Activated CD4-positive, alpha-beta memory T cell treated with anti-CD3 and anti-CD28 coated beads, Interleukin-2, amount 10 ng/mL, durations not matched to agents 7 days and 5 days (primary cell): ENCODE data around the gene TAF11L9. TPM values are rescaled to one million over a fixed set of nuclear protein-coding genes. Genes with fewer than 3 reads are reported as not detected.
"Not testable (repeated sequence)": the region's sequence is repeated elsewhere in the genome, so short reads cannot be mapped to it uniquely, and the experiment has no call there.

ENCODE experiments used
- CTCF ChIA-PET: fragments of 350-600 bp; sonication (Branson Sonifier 250); formaldehyde crosslinking; loops from one replicate; lab custom pipeline; 2021; ENCODE audit warnings: antibody characterized with exemption, inconsistent platforms; lab: Charles Lee
- POLR2A ChIA-PET: fragments of 350-600 bp; sonication (Branson Sonifier 250); formaldehyde crosslinking; loops from one replicate; lab custom pipeline; 2021; ENCODE audit warnings: antibody characterized with exemption; lab: Charles Lee
- DNase-seq: peaks from one replicate; pipeline ENCODE4 v3.0.0-alpha.2; 2020
- H3K27ac Mint-ChIP-seq: one replicate; pipeline ENCODE4 v1.8.0; 2021; ENCODE audit warnings: mild to moderate bottlenecking, mixed read lengths
- H3K27me3 Mint-ChIP-seq: one replicate; pipeline ENCODE4 v1.8.0; 2021; ENCODE audit warnings: mixed read lengths
- H3K36me3 Mint-ChIP-seq: one replicate; pipeline ENCODE4 v1.8.0; 2021; ENCODE audit warnings: low read depth, mixed read lengths
- H3K4me1 Mint-ChIP-seq: one replicate; pipeline ENCODE4 v1.8.0; 2021; ENCODE audit warnings: mixed read lengths
- H3K4me3 Mint-ChIP-seq: one replicate; pipeline ENCODE4 v1.8.0; 2021; ENCODE audit warnings: mild to moderate bottlenecking, mixed read lengths
- H3K9me3 Mint-ChIP-seq: one replicate; pipeline ENCODE4 v1.8.0; 2021; ENCODE audit warnings: mixed read lengths
- total RNA-seq, 2 experiments: library from RNA; stranded (reverse); gene quantifications; one replicate each; pipeline ENCODE4 v1.2.3, GENCODE V29; 2021

Gene TAF11L9
- total RNA-seq = not detected

GRCh38 chr5:17594255-17594654 lies at the start of gene TAF11L9:
TSS of gene TAF11L9 (minus strand) at chr5:17594394.
- DNase-seq, H3K27me3 Mint-ChIP-seq, H3K4me3 Mint-ChIP-seq, H3K4me1 Mint-ChIP-seq, CTCF ChIA-PET, POLR2A ChIA-PET, H3K9me3 Mint-ChIP-seq, H3K27ac Mint-ChIP-seq, H3K36me3 Mint-ChIP-seq: not testable (repeated sequence)

GRCh38 chr5:17634160-17634559 lies 40.0 kb upstream of the TAF11L9 start, which contains the start of gene TAF11L14:
TSS of gene TAF11L14 (plus strand) at chr5:17634460.
- DNase-seq = no peak
- H3K27me3 Mint-ChIP-seq = no peaks in the 10 kb centered on the region
- H3K9me3 Mint-ChIP-seq = peaks cover 11% of the 10 kb centered on the region
- POLR2A ChIA-PET = no interaction called here
- no peaks in the 10 kb centered on the region for H3K36me3 Mint-ChIP-seq
- no peak within 1 kb of the TSS for H3K27ac Mint-ChIP-seq
- no peaks in the 10 kb centered on the region for H3K4me1 Mint-ChIP-seq
- H3K4me3 Mint-ChIP-seq = no peak within 1 kb of the TSS
- CTCF ChIA-PET = no interaction called here

- CTCF ChIA-PET, POLR2A ChIA-PET, H3K27me3 Mint-ChIP-seq, H3K4me3 Mint-ChIP-seq, DNase-seq, H3K27ac Mint-ChIP-seq, H3K36me3 Mint-ChIP-seq, H3K4me1 Mint-ChIP-seq: not testable (repeated sequence)
- peaks cover 14% of the 10 kb centered on the region for H3K9me3 Mint-ChIP-seq
These were observed 37.6 kb upstream of the TAF11L9 start, which contains the start of gene TAF11L13 for GRCh38 chr5:17631788-17632187. TSS of gene TAF11L13 (plus strand) at chr5:17632088.

DNA sequence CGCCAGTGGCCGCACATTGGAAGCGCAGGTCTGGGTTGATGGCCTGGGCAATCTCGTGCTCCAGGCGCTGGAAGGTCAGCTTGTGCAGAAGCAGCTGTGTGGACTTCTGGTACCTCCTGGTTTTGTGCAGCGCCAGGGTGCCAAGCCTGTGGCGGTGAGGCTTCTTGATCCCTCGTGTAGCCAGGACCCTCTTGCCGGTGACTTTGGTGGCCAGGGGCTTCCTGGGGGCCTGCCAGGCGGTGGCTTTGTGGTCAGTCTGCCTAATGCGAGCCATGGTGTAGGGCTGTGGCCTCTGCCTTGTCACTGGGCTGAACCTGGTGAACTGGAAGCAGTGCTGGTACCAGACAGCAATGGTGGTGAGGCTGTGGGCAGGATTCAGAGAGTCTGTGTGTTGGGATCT lies 31.5 kb upstream of the TAF11L9 start:
- ChIA-PET POLR2A (no interaction called here), CTCF (no interaction called here)
- Mint-ChIP-seq H3K27me3 (no peaks in the 10 kb centered on the region), H3K36me3 (no peaks in the 10 kb centered on the region), H3K4me3 (no peak overlapping the region), H3K27ac (no peak overlapping the region), H3K4me1 (no peaks in the 10 kb centered on the region), H3K9me3 (peaks cover 14% of the 10 kb centered on the region)
- no peak for DNase-seq

- ChIA-PET CTCF (no interaction called here), POLR2A (no interaction called here)
- no peaks in the 10 kb centered on the region for H3K36me3 Mint-ChIP-seq
- no peaks in the 10 kb centered on the region for H3K4me1 Mint-ChIP-seq
- no peaks in the 10 kb centered on the region for H3K27me3 Mint-ChIP-seq
- no peak overlapping the region for H3K27ac Mint-ChIP-seq
- DNase-seq = no peak
- no peak overlapping the region for H3K4me3 Mint-ChIP-seq
- peaks cover 15% of the 10 kb centered on the region for H3K9me3 Mint-ChIP-seq
These were observed 26.4 kb upstream of the TAF11L9 start for GRCh38 chr5:17620627-17621026.

DNA sequence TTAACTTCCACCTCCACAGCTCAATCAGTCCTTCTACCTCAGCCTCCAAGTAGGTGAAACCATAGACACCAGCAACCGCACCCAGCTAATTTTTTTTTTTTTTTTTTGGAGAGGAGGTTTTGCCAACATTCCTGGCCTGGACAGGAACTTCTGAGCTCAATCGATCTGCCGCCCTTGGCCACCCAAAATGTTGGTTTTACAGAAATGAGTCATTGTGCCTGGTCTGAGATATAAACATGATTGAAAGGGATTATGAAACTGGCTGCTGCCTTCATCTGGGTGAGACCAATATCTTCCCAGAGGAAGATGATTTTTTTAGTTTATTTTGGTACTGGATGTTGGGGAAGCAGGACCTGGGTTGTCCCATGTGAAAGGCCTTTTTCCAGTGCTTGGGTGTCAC lies 25.2 kb upstream of the TAF11L9 start:
- CTCF ChIA-PET = no interaction called here
- H3K4me3 Mint-ChIP-seq = no peak overlapping the region
- no peaks in the 10 kb centered on the region for H3K27me3 Mint-ChIP-seq
- POLR2A ChIA-PET = no interaction called here
- no peak overlapping the region for H3K27ac Mint-ChIP-seq
- no peak for DNase-seq
- H3K4me1 Mint-ChIP-seq = no peaks in the 10 kb centered on the region
- no peaks in the 10 kb centered on the region for H3K36me3 Mint-ChIP-seq
- peaks cover 13% of the 10 kb centered on the region for H3K9me3 Mint-ChIP-seq

- Mint-ChIP-seq H3K27ac (no peak overlapping the region), H3K4me3 (no peak overlapping the region), H3K27me3 (no peaks in the 10 kb centered on the region), H3K4me1 (no peaks in the 10 kb centered on the region), H3K36me3 (no peaks in the 10 kb centered on the region), H3K9me3 (peaks cover 15% of the 10 kb centered on the region)
- POLR2A ChIA-PET = no interaction called here
- no peak for DNase-seq
- CTCF ChIA-PET = no interaction called here
These were observed 20.8 kb upstream of the TAF11L9 start for GRCh38 chr5:17614872-17615605.

DNA sequence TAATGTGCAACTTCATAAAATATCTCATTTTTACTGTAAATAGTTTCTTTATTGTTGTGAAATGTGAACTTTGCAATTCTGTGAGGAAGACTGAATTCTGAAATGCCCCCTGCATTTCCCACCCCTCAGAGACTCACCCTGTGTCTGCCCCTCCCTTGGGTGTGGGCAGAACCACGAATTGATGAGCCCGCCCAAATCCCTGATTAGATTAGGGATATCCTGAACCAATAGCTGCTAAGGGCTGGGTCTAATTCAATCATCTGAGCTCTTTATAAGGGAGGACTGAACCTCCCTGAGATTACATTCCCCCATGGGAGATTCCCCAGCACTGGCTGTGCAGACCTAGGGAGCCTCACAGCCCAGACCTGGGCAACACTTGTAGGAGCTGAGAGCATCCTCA lies 15.9 kb upstream of the TAF11L9 start, which contains the start of gene TAF11L12:
TAF11L12 (plus strand) TSS at position 301 of the 400 bp plus-strand sequence.
- DNase-seq, POLR2A ChIA-PET, H3K4me3 Mint-ChIP-seq, H3K27me3 Mint-ChIP-seq, H3K27ac Mint-ChIP-seq, CTCF ChIA-PET, H3K4me1 Mint-ChIP-seq, H3K36me3 Mint-ChIP-seq: not testable (repeated sequence)
- peaks cover 23% of the 10 kb centered on the region for H3K9me3 Mint-ChIP-seq

DNA sequence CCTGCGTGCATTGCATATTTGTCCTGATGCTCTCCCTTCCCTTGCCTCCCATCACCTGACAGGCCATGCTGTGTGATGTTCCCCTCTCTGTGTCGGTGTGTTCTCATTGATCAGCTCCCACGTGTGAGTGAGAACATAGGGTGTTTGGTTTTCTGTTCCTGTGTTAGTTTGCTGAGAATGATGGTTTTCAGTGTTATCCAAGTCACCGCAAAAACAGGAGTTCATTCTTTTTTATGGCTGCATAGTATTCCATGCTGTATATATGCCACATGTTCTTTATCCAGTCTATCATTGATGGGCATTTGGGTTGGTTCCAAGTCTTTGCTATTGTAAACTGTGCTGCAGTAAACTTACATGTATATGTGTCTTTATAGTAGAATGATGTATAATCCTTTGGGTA lies 13.3 kb upstream of the TAF11L9 start:
- H3K4me1 Mint-ChIP-seq, CTCF ChIA-PET, H3K36me3 Mint-ChIP-seq, DNase-seq, H3K27ac Mint-ChIP-seq, H3K4me3 Mint-ChIP-seq, POLR2A ChIA-PET, H3K27me3 Mint-ChIP-seq: not testable (repeated sequence)
- H3K9me3 Mint-ChIP-seq = peaks cover 27% of the 10 kb centered on the region

- no peak for DNase-seq
- no peak overlapping the region for H3K27ac Mint-ChIP-seq
- CTCF ChIA-PET = no interaction called here
- H3K36me3 Mint-ChIP-seq = no peaks in the 10 kb centered on the region
- POLR2A ChIA-PET = no interaction called here
- no peak overlapping the region for H3K4me3 Mint-ChIP-seq
- no peaks in the 10 kb centered on the region for H3K27me3 Mint-ChIP-seq
- H3K4me1 Mint-ChIP-seq = no peaks in the 10 kb centered on the region
- peaks cover 26% of the 10 kb centered on the region for H3K9me3 Mint-ChIP-seq
These were observed 10.8 kb upstream of the TAF11L9 start for GRCh38 chr5:17604951-17605350.

DNA sequence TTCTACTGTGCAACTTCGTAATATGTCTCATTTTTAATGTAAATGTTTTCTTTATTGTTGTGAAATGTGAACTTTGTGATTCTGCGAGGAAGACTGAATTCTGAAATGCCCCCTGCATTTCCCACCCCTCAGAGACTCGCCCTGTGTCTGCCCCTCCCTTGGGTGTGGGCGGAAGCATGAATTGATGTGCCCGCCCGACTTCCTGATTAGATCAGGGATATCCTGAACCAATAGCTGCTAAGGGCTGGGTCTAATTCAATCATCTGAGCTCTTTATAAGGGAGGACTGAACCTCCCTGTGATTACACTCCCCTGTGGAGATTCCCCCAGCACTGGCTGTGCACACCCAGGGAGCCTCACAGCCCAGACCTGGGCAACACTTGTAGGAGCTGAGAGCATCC lies 9.7 kb upstream of the TAF11L9 start, which contains the start of gene TAF11L11:
TAF11L11 (plus strand) TSS at position 304 of the 400 bp plus-strand sequence.
- POLR2A ChIA-PET, H3K36me3 Mint-ChIP-seq, H3K27me3 Mint-ChIP-seq, H3K4me1 Mint-ChIP-seq, H3K4me3 Mint-ChIP-seq, H3K27ac Mint-ChIP-seq, DNase-seq, CTCF ChIA-PET: not testable (repeated sequence)
- peaks cover 29% of the 10 kb centered on the region for H3K9me3 Mint-ChIP-seq

DNA sequence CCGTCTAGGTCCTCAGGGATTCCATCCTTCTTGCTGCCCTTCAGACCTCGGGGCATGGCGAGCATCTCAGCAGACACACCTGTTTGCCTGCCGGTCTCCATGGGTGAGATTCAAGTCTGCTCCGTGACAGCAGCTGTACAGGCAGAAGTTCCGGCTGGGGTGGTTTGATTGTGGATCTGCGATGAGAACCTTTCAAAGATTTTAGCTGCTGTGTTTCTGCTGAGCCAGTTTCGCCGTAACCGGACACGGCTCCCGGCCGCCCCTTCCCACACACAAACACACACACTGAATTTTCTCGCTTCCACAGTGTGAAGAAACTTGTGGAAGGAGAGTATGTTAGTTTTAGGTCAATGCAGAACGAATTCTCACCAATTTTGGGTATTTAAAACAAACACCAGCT lies 3.5 kb upstream of the TAF11L9 start, which contains the start of gene TAF11L10:
TAF11L10 (minus strand) TSS at position 101 of the 400 bp plus-strand sequence.
- POLR2A ChIA-PET, CTCF ChIA-PET, H3K36me3 Mint-ChIP-seq: not testable (repeated sequence)

GRCh38 chr5:17590860-17591259 lies 3.3 kb downstream of the TAF11L9 start, which contains the start of gene TAF11L8:
TSS of gene TAF11L8 (minus strand) at chr5:17590960.
- CTCF ChIA-PET, H3K4me1 Mint-ChIP-seq, H3K27me3 Mint-ChIP-seq, DNase-seq, H3K4me3 Mint-ChIP-seq, H3K9me3 Mint-ChIP-seq, H3K27ac Mint-ChIP-seq, H3K36me3 Mint-ChIP-seq, POLR2A ChIA-PET: not testable (repeated sequence)

More for the DNA sequence above, 3.5 kb upstream of the TAF11L9 start, which contains the start of gene TAF11L10:
- DNase-seq, H3K4me3 Mint-ChIP-seq, H3K4me1 Mint-ChIP-seq, H3K27me3 Mint-ChIP-seq, H3K27ac Mint-ChIP-seq: not testable (repeated sequence)
- H3K9me3 Mint-ChIP-seq = peaks cover 14% of the 10 kb centered on the region

- H3K4me3 Mint-ChIP-seq, POLR2A ChIA-PET, H3K4me1 Mint-ChIP-seq: not testable (repeated sequence)
These were observed 8.5 kb downstream of the TAF11L9 start, which contains the start of gene TAF11L7 for GRCh38 chr5:17585658-17586057. TSS of gene TAF11L7 (minus strand) at chr5:17585758.

More at GRCh38 chr5:17585658-17586057, 8.5 kb downstream of the TAF11L9 start, which contains the start of gene TAF11L7:
- H3K27me3 Mint-ChIP-seq, H3K27ac Mint-ChIP-seq, H3K9me3 Mint-ChIP-seq, CTCF ChIA-PET, DNase-seq, H3K36me3 Mint-ChIP-seq: not testable (repeated sequence)
